A549 (cell line): ENCODE results near the gene SLC9A6. TPM values are rescaled to one million over a fixed set of nuclear protein-coding genes. Genes with fewer than 3 reads are reported as not detected.

Source experiments
- ATAC-seq, 2 experiments: fragments of 200-7000 bp in 1 of 2; fragments of >200 bp in 1 of 2; cut with Nextera tagmentation in 1 of 2; cut with Tn5 transposase in 1 of 2; 3 replicates each; pipeline versions ENCODE4 v1.8.0 to v1.9.1; 2018 to 2020; ENCODE audit warnings: mild to moderate bottlenecking in 1 of 2, moderate library complexity in 1 of 2
- CTCF ChIA-PET: fragments of 300-600 bp; sonication (Branson Sonifier 250); formaldehyde crosslinking; extraction: SDS; loops from one replicate; lab custom pipeline; 2021; ENCODE audit warnings: antibody characterized with exemption, inconsistent platforms; lab: Yijun Ruan, JAX
- POLR2A ChIA-PET: fragments of 350-600 bp; formaldehyde crosslinking; extraction: SDS; loops from one replicate; lab custom pipeline; 2021; ENCODE audit warnings: antibody characterized with exemption, inconsistent platforms; lab: Yijun Ruan, JAX
- DNase-seq, 2 experiments: peaks; one replicate each; pipeline versions ENCODE4 v3.0.0 to v3.0.0-alpha.2; 2011 to 2016; ENCODE audit warnings: low read depth in 1 of 2, low spot score in 1 of 2
- FAIRE-seq: peaks from 2 replicates; lab custom pipeline; 2011; peaks lifted over from hg19 to GRCh38; lab: Jason Lieb, UNC
- H3K27ac ChIP-seq, 2 experiments: fragments of >200 bp; sonication (Bioruptor Twin); formaldehyde crosslinking; 3 replicates each; pipeline ENCODE4 v1.5.1; 2016 to 2017
- H3K4me1 ChIP-seq: fragments of >200 bp; sonication (Bioruptor Twin); formaldehyde crosslinking; 3 replicates; pipeline ENCODE4 v1.6.1; 2016
- H3K4me2 ChIP-seq: fragments of >200 bp; sonication (Bioruptor Twin); formaldehyde crosslinking; 3 replicates; pipeline ENCODE4 v1.6.1; 2016
- H3K4me3 ChIP-seq: fragments of >200 bp; sonication (Bioruptor Twin); formaldehyde crosslinking; 3 replicates; pipeline ENCODE4 v1.5.1; 2016
- H3K9me3 ChIP-seq: fragments of >200 bp; sonication (Bioruptor Twin); formaldehyde crosslinking; 3 replicates; pipeline ENCODE4 v1.6.1; 2016
- BCL3 ChIP-seq: fragments of >200 bp; sonication (Bioruptor Twin); formaldehyde crosslinking; IDR thresholded peaks from 3 replicates; pipeline ENCODE4 v1.6.1; 2016
- CBX2 ChIP-seq: fragments of 200-600 bp; sonication (generic); IDR thresholded peaks from 2 replicates; pipeline ENCODE4 v1.6.1; 2016; ENCODE audit warnings: low read depth, mild to moderate bottlenecking, borderline replicate concordance
- CEBPB ChIP-seq, 2 experiments: fragments of >200 bp in 1 of 2; sonication (Bioruptor Twin) in 1 of 2; formaldehyde crosslinking in 1 of 2; IDR thresholded peaks; 2 replicates each; pipeline ENCODE4 v1.6.1; 2012 to 2016
- E2F6 ChIP-seq: IDR thresholded peaks from 2 replicates; pipeline ENCODE4 v1.6.1; 2012; ENCODE audit warnings: low read depth, borderline replicate concordance
- EHF ChIP-seq: fragments of 250-450 bp; sonication (Bioruptor Pico); IDR thresholded peaks from 2 replicates; pipeline ENCODE4 v1.5.0; 2020; ENCODE audit warnings: mild to moderate bottlenecking
- ESRRA ChIP-seq: fragments of 150-350 bp; IDR thresholded peaks from 2 replicates; pipeline ENCODE4 v1.6.1; 2014; ENCODE audit warnings: mild to moderate bottlenecking, low read length, borderline replicate concordance
- FOSL2 ChIP-seq, 2 experiments: fragments of 450-650 bp in 1 of 2; fragments of >200 bp in 1 of 2; sonication (Bioruptor Twin) in 1 of 2; formaldehyde crosslinking; IDR thresholded peaks; 2 replicates each; pipeline versions ENCODE4 v1.5.0 to v1.6.1; 2016 to 2020; ENCODE audit warnings: mild to moderate bottlenecking in 1 of 2, moderate library complexity in 1 of 2
- FOXS1 ChIP-seq: fragments of 250-450 bp; sonication (Bioruptor Pico); IDR thresholded peaks from 2 replicates; pipeline ENCODE4 v1.5.0; 2020; ENCODE audit warnings: mild to moderate bottlenecking, moderate library complexity
- JUN ChIP-seq, 2 experiments: fragments of >200 bp; sonication (Bioruptor Twin); formaldehyde crosslinking; IDR thresholded peaks; 2 replicates in 1 of 2; 3 replicates in 1 of 2; pipeline ENCODE4 v1.6.1; 2016 to 2017
- KDM5A ChIP-seq: fragments of 200-600 bp; sonication (generic); IDR thresholded peaks from 2 replicates; pipeline ENCODE4 v1.6.1; 2016; ENCODE audit warnings: antibody characterized with exemption, mild to moderate bottlenecking
- MYC ChIP-seq: IDR thresholded peaks from 2 replicates; pipeline ENCODE4 v1.6.1; 2012; ENCODE audit warnings: mild to moderate bottlenecking, inconsistent platforms, low read length, improper control_type of control experiment, borderline replicate concordance
- PHF8 ChIP-seq: fragments of 200-600 bp; sonication (generic); IDR thresholded peaks from 2 replicates; pipeline ENCODE4 v1.6.1; 2016; ENCODE audit warnings: low read depth, mild to moderate bottlenecking, antibody characterized with exemption, moderate library complexity, borderline replicate concordance
- POLR2A ChIP-seq: IDR thresholded peaks from 2 replicates; pipeline ENCODE4 v1.6.1; 2012; ENCODE audit warnings: mild to moderate bottlenecking, low read length
- POLR2AphosphoS2 ChIP-seq: conservative IDR thresholded peaks from 2 replicates; pipeline ENCODE4 v1.6.1; 2012; ENCODE audit warnings: low read length, improper control_type of control experiment, inconsistent platforms
- RAD21 ChIP-seq, 2 experiments: fragments of >200 bp in 1 of 2; sonication (Bioruptor Twin) in 1 of 2; formaldehyde crosslinking in 1 of 2; IDR thresholded peaks in 1 of 2; conservative IDR thresholded peaks in 1 of 2; 2 replicates in 1 of 2; 3 replicates in 1 of 2; pipeline ENCODE4 v1.6.1; 2012 to 2018; ENCODE audit warnings: inconsistent platforms in 1 of 2
- RCOR1 ChIP-seq: fragments of 150-350 bp; IDR thresholded peaks from 2 replicates; pipeline ENCODE4 v1.6.1; 2014; ENCODE audit warnings: antibody characterized with exemption, low read length, low read depth
- TFCP2L1 ChIP-seq: fragments of 250-450 bp; sonication (Bioruptor Pico); IDR thresholded peaks from 2 replicates; pipeline ENCODE4 v1.5.0; 2021; ENCODE audit warnings: mild to moderate bottlenecking
- ZFP36 ChIP-seq: fragments of 450-650 bp; IDR thresholded peaks from 2 replicates; pipeline ENCODE4 v1.6.1; 2014; ENCODE audit warnings: borderline replicate concordance; ENCODE audit not compliant: partially characterized antibody
- ZSCAN20 ChIP-seq: fragments of 250-450 bp; sonication (Bioruptor Pico); IDR thresholded peaks from 2 replicates; pipeline ENCODE4 v1.8.0; 2022; ENCODE audit warnings: mild to moderate bottlenecking, moderate library complexity
- WGBS: methylation state at CpG from one replicate; pipeline ENCODE4 v1.1.6; 2017; ENCODE audit errors: missing lambda C conversion rate; 5-methylcytosine and 5-hydroxymethylcytosine counted together
- polyA plus RNA-seq, 4 experiments: library from polyadenylated mRNA; depleted of rRNA in 3 of 4; stranded (reverse); fragments of >200 nt; fragmentation: RNase III in 1 of 4; extraction: RNeasy Plus Mini Kit Qiagen cat#74134 plus additional on column Dnase treatment in 1 of 4; gene quantifications; 2 replicates in 3 of 4; 3 replicates in 1 of 4; pipeline ENCODE4 v1.2.3, GENCODE V29; 2011 to 2017
- TF ChIP-seq, protein P1 (sequence below): fragments of >200 bp; sonication (Bioruptor Twin); formaldehyde crosslinking; IDR thresholded peaks from 3 replicates; pipeline ENCODE4 v1.5.1; 2016

The SLC9A6 gene
- polyA plus RNA-seq, 2 of the 4 experiments (the other 2 are of a cell fraction), result 12.2 to 15.6 TPM

- no peaks in the 10 kb centered on the region for H3K9me3 ChIP-seq
- DNase-seq, result peak; percentile 31 to 58
- H3K4me3 ChIP-seq, result peak overlapping the region; percentile 75
- POLR2A ChIA-PET, result interaction anchor here (1.0 to 1.2 kb wide), 2 partner anchors 16 to 55 kb away, joined by 3 read pairs; no protein-coding TSS in a partner anchor
- TF ChIP-seq, protein P1, sequence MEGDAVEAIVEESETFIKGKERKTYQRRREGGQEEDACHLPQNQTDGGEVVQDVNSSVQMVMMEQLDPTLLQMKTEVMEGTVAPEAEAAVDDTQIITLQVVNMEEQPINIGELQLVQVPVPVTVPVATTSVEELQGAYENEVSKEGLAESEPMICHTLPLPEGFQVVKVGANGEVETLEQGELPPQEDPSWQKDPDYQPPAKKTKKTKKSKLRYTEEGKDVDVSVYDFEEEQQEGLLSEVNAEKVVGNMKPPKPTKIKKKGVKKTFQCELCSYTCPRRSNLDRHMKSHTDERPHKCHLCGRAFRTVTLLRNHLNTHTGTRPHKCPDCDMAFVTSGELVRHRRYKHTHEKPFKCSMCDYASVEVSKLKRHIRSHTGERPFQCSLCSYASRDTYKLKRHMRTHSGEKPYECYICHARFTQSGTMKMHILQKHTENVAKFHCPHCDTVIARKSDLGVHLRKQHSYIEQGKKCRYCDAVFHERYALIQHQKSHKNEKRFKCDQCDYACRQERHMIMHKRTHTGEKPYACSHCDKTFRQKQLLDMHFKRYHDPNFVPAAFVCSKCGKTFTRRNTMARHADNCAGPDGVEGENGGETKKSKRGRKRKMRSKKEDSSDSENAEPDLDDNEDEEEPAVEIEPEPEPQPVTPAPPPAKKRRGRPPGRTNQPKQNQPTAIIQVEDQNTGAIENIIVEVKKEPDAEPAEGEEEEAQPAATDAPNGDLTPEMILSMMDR, result peak; percentile 31; the same call in 2 of the 3 replicates
- TF ChIP-seq RAD21 (conservative IDR thresholded peaks at IDR 0.05 in 1 of 2, IDR thresholded peaks at IDR 0.05 in 1 of 2) (peak in 1 of 2 experiments; percentile 45; a peak in 4 of 5 replicates), EHF (CRISPR knock-in tag) (no peak)
- TF ChIP-seq, all 56 proteins: peak for 2
- peak overlapping the region; percentile 92 for H3K27ac ChIP-seq
- CTCF ChIA-PET, result no interaction called here
- H3K4me2 ChIP-seq, result peak overlapping the region; percentile 85
- FAIRE-seq (peak; percentile 46), ATAC-seq (peak; percentile 65 to 73)
- WGBS, result 5% methylated on average over 10 of the region's 10 CpGs
- peaks cover 20% of the 10 kb centered on the region; the same call in 2 of the 3 replicates for H3K4me1 ChIP-seq
Observed at GRCh38 chrX:135973025-135973547, 12.1 kb upstream of the SLC9A6 start.

DNA sequence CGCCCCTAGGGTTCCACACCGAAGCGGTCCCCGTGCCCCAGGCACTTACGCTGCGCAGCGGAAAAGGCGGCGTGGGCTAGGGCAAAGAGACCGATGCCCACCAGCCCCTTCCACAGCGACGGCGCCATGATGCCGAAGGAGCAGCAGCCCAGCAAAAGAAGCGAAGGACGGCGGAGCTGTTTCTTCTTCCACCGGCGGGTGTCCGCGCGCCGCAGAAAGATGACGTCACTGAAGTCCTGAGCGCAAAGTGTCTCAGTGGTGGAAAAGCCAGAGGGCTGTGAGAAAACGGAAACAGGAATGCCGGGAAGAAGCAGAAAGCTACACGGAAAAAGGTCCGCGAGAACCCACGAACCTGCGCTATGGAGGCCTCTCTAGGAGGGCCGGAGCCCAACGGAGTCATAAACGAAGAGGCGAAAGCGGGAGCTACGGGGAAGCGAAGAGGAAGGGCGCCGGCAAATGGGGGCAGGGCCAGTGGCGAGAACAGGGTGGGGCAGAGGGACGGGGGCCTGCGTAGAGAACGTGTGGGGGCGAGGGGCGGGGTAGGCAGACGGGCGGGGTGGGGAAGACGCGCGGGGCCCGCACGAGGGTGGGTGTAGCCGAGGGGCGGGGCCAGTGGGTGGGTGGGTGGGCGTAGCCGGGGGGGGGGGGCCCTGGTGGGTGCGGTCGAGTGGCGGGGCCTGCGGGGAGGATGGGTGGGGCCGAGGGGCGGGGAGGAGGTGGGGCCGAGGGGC is 11.5 kb upstream of the SLC9A6 start, which contains the start of gene MMGT1:
MMGT1 (minus strand) TSS at position 441 of the 731 bp plus-strand sequence; CDS start at position 128, 313 bp downstream.
- Histone ChIP-seq H3K4me1 (peaks cover 20% of the 10 kb centered on the region; the same call in 2 of the 3 replicates), H3K9me3 (no peaks in the 10 kb centered on the region), H3K4me2 (peak within 1 kb of the TSS; percentile 85), H3K4me3 (peak within 1 kb of the TSS; percentile 75), H3K27ac (peak within 1 kb of the TSS; percentile 92)
- ChIA-PET POLR2A (interaction anchor here (0.7 to 1.2 kb wide), 4 partner anchors 11 to 922 kb away, joined by 3 to 4 read pairs (median 3); partner anchors contain the start of genes RTL8A and SLC9A6), CTCF (interaction anchor here (0.7 kb wide), 1 partner anchor 761 kb away, joined by 3 read pairs; no protein-coding TSS in a partner anchor)
- DNase-seq, result peak; percentile 71 to 84
- no peak for FAIRE-seq
- peak; percentile 67; the same call in 1 of the 2 replicates for TF ChIP-seq KDM5A
- TF ChIP-seq POLR2A, result peak; percentile 43
- TF ChIP-seq MYC, result no peak
- 0 out of 3 replicates have a peak, but pooled peaks have one; percentile 23 for TF ChIP-seq BCL3
- no peak for TF ChIP-seq ZFP36
- TF ChIP-seq PHF8, result peak; percentile 80
- TF ChIP-seq POLR2AphosphoS2, result no peak
- 0 out of 2 replicates have a peak, but pooled peaks have one; percentile 26 for TF ChIP-seq TFCP2L1 (CRISPR knock-in tag)
- 0 out of 5 replicates have a peak, but pooled peaks of 1 of the 2 experiments have one; percentile 52 for TF ChIP-seq JUN (IDR thresholded peaks at IDR 0.05)
- no peak for TF ChIP-seq FOSL2 (IDR thresholded peaks at IDR 0.05)
- peak; percentile 70 for TF ChIP-seq FOSL2 (CRISPR knock-in tag; IDR thresholded peaks at IDR 0.05)
- 2% methylated on average over 33 of the region's 65 CpGs for WGBS
- ATAC-seq, result peak; percentile 84 to 85

- DNase-seq, result peak; percentile 41 to 73
- CTCF ChIA-PET, result interaction anchor here (0.6 to 1.1 kb wide), 2 partner anchors 54 to 517 kb away, joined by 3 read pairs; no protein-coding TSS in a partner anchor
- no peak for FAIRE-seq
- peak; percentile 21 to 39 for ATAC-seq
- peak overlapping the region in 1 of 2 experiments; percentile 92; a peak in 2 of 6 replicates for H3K27ac ChIP-seq
- no peaks in the 10 kb centered on the region for H3K9me3 ChIP-seq
- TF ChIP-seq CEBPB (IDR thresholded peaks at IDR 0.05) (no peak), ESRRA (no peak), FOXS1 (CRISPR knock-in tag) (no peak), E2F6 (no peak), ZSCAN20 (CRISPR knock-in tag) (no peak), POLR2A (no peak), CBX2 (no peak), RCOR1 (no peak), ZFP36 (no peak)
- TF ChIP-seq, all 56 proteins: peak for 0
- POLR2A ChIA-PET, result interaction anchor here (0.7 to 1.2 kb wide), 3 partner anchors 11 to 923 kb away, joined by 3 to 4 read pairs (median 3); partner anchors contain the start of genes RTL8A and SLC9A6
- 17% methylated on average over 8 of the region's 32 CpGs for WGBS
- Histone ChIP-seq H3K4me1 (peaks cover 20% of the 10 kb centered on the region; the same call in 2 of the 3 replicates), H3K4me3 (peak overlapping the region; percentile 36), H3K4me2 (peak overlapping the region; percentile 82)
Observed at GRCh38 chrX:135974279-135974856, 10.9 kb upstream of the SLC9A6 start.
